Measurements from ENCODE around the gene PHLPP1. TPM values are rescaled to one million over a fixed set of nuclear protein-coding genes. Genes with fewer than 3 reads are reported as not detected.

PHLPP1 gene
- total and polyA plus RNA-seq, 2 experiments from 2014 or later: 15.7 to 73.6 TPM

DNA sequence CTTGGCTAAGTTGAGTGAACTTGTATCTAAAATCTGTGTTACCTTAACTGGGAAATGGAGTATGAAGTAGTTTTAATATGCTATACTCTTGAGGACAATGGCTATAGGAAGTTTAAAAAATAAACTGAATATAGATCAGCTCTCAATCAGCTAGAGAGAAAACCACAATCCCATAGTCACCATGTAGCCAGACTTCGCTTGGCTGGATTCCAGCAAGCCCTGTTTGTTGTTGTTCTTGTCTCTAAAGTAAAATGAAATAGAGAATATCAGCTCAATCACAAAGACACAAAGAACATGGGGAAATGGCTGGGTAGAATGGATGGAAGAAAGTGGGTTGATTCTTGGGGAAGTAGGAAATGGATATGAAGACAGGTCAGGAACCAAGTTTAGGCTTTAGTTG lies 234.9 kb downstream of the PHLPP1 start (continued):
- TF ChIP-seq, protein P1, sequence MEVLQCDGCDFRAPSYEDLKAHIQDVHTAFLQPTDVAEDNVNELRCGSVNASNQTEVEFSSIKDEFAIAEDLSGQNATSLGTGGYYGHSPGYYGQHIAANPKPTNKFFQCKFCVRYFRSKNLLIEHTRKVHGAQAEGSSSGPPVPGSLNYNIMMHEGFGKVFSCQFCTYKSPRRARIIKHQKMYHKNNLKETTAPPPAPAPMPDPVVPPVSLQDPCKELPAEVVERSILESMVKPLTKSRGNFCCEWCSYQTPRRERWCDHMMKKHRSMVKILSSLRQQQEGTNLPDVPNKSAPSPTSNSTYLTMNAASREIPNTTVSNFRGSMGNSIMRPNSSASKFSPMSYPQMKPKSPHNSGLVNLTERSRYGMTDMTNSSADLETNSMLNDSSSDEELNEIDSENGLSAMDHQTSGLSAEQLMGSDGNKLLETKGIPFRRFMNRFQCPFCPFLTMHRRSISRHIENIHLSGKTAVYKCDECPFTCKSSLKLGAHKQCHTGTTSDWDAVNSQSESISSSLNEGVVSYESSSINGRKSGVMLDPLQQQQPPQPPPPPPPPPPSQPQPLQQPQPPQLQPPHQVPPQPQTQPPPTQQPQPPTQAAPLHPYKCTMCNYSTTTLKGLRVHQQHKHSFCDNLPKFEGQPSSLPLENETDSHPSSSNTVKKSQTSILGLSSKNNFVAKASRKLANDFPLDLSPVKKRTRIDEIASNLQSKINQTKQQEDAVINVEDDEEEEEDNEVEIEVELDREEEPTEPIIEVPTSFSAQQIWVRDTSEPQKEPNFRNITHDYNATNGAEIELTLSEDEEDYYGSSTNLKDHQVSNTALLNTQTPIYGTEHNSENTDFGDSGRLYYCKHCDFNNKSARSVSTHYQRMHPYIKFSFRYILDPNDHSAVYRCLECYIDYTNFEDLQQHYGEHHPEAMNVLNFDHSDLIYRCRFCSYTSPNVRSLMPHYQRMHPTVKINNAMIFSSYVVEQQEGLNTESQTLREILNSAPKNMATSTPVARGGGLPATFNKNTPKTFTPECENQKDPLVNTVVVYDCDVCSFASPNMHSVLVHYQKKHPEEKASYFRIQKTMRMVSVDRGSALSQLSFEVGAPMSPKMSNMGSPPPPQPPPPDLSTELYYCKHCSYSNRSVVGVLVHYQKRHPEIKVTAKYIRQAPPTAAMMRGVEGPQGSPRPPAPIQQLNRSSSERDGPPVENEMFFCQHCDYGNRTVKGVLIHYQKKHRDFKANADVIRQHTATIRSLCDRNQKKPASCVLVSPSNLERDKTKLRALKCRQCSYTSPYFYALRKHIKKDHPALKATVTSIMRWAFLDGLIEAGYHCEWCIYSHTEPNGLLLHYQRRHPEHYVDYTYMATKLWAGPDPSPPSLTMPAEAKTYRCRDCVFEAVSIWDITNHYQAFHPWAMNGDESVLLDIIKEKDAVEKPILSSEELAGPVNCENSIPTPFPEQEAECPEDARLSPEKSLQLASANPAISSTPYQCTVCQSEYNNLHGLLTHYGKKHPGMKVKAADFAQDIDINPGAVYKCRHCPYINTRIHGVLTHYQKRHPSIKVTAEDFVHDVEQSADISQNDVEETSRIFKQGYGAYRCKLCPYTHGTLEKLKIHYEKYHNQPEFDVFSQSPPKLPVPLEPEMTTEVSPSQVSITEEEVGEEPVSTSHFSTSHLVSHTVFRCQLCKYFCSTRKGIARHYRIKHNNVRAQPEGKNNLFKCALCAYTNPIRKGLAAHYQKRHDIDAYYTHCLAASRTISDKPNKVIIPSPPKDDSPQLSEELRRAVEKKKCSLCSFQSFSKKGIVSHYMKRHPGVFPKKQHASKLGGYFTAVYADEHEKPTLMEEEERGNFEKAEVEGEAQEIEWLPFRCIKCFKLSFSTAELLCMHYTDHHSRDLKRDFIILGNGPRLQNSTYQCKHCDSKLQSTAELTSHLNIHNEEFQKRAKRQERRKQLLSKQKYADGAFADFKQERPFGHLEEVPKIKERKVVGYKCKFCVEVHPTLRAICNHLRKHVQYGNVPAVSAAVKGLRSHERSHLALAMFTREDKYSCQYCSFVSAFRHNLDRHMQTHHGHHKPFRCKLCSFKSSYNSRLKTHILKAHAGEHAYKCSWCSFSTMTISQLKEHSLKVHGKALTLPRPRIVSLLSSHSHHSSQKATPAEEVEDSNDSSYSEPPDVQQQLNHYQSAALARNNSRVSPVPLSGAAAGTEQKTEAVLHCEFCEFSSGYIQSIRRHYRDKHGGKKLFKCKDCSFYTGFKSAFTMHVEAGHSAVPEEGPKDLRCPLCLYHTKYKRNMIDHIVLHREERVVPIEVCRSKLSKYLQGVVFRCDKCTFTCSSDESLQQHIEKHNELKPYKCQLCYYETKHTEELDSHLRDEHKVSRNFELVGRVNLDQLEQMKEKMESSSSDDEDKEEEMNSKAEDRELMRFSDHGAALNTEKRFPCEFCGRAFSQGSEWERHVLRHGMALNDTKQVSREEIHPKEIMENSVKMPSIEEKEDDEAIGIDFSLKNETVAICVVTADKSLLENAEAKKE (CRISPR knock-in tag; IDR thresholded peaks at IDR 0.05): no peak

DNA sequence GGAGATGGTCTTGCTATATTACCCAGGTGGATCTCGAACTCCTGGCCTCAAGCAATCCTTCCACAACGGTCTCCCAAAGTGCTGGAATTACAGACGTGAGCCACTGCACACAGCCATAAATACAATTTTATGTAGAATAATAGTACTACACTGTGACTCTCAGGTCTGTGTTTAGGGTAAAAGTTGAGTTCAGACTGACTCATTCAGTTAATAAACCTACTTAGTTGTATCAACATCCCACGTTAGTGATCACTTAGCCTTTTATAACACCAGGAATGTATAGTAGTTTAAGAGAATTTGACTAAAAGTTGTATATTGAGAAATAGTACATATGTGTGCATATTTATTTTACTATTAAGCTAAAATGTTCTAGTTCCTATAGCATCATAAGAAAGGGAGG lies 237.5 kb downstream of the PHLPP1 start:
- H3K4me1 Mint-ChIP-seq: peaks cover 4% of the 10 kb centered on the region; the same call in 2 of the 3 replicates
- H3K27ac Mint-ChIP-seq: no peak overlapping the region
- H3K36me3 Mint-ChIP-seq (ENCODE audit: low read depth): peaks cover 54% of the 10 kb centered on the region
- H3F3A ChIP-seq (replicated peaks; ENCODE audit: low read depth): no peaks in the 10 kb centered on the region
- H3K27ac ChIP-seq (ENCODE audit: low read depth): no peak overlapping the region
- no peaks in the 10 kb centered on the region for H3K36me3 ChIP-seq (ENCODE audit: insufficient read depth)
- peaks cover 3% of the 10 kb centered on the region; the same call in 1 of the 2 replicates for H3K4me1 ChIP-seq (ENCODE audit: insufficient read depth)
- no peak overlapping the region for H3K4me3 Mint-ChIP-seq
- no peak overlapping the region for H3K4me3 ChIP-seq
- DNase-seq (ENCODE audit: low spot score) (no peak), ATAC-seq (no peak)
- H3K9me3 Mint-ChIP-seq: peaks cover 3% of the 10 kb centered on the region; the same call in 2 of the 3 replicates
- peaks cover 8% of the 10 kb centered on the region for H3K27me3 Mint-ChIP-seq (ENCODE audit: insufficient read depth, low read depth, poor library complexity)
- H3K27me3 ChIP-seq (ENCODE audit: insufficient read depth): no peaks in the 10 kb centered on the region
- H3K4me2 ChIP-seq: no peak overlapping the region
- H4K20me1 ChIP-seq (replicated peaks; ENCODE audit: insufficient read depth): no peaks in the 10 kb centered on the region; the same call in 1 of the 2 replicates
- no peak overlapping the region for H2AFZ ChIP-seq
- 0 out of 2 replicates have a peak, but pooled peaks cover 3% of the 10 kb centered on the region for H3K79me2 ChIP-seq (replicated peaks; ENCODE audit: insufficient read depth)
- no peaks in the 10 kb centered on the region for H3K9me2 ChIP-seq (ENCODE audit: insufficient read depth)
- TF ChIP-seq, protein P2, sequence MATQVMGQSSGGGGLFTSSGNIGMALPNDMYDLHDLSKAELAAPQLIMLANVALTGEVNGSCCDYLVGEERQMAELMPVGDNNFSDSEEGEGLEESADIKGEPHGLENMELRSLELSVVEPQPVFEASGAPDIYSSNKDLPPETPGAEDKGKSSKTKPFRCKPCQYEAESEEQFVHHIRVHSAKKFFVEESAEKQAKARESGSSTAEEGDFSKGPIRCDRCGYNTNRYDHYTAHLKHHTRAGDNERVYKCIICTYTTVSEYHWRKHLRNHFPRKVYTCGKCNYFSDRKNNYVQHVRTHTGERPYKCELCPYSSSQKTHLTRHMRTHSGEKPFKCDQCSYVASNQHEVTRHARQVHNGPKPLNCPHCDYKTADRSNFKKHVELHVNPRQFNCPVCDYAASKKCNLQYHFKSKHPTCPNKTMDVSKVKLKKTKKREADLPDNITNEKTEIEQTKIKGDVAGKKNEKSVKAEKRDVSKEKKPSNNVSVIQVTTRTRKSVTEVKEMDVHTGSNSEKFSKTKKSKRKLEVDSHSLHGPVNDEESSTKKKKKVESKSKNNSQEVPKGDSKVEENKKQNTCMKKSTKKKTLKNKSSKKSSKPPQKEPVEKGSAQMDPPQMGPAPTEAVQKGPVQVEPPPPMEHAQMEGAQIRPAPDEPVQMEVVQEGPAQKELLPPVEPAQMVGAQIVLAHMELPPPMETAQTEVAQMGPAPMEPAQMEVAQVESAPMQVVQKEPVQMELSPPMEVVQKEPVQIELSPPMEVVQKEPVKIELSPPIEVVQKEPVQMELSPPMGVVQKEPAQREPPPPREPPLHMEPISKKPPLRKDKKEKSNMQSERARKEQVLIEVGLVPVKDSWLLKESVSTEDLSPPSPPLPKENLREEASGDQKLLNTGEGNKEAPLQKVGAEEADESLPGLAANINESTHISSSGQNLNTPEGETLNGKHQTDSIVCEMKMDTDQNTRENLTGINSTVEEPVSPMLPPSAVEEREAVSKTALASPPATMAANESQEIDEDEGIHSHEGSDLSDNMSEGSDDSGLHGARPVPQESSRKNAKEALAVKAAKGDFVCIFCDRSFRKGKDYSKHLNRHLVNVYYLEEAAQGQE (IDR thresholded peaks at IDR 0.05; ENCODE audit: unreplicated experiment): no peak
- TF ChIP-seq, protein P1 (CRISPR knock-in tag; IDR thresholded peaks at IDR 0.05): no peak
- no peak for TF ChIP-seq POLR2AphosphoS5 (IDR thresholded peaks at IDR 0.05; ENCODE audit: low read depth)
- no peak for TF ChIP-seq CREB1 (CRISPR knock-in tag; IDR thresholded peaks at IDR 0.05; ENCODE audit: low read depth)
- no peak for TF ChIP-seq ZNF114 (CRISPR knock-in tag; IDR thresholded peaks at IDR 0.05)
- TF ChIP-seq ZNF331 (CRISPR knock-in tag; IDR thresholded peaks at IDR 0.05; ENCODE audit: low read depth): no peak
